ENCODE measurements around the gene SLC39A10.
"Not testable (repeated sequence)": the region's sequence is repeated elsewhere in the genome, so short reads cannot be mapped to it uniquely, and the experiment has no call there.

SLC39A10 gene

DNA sequence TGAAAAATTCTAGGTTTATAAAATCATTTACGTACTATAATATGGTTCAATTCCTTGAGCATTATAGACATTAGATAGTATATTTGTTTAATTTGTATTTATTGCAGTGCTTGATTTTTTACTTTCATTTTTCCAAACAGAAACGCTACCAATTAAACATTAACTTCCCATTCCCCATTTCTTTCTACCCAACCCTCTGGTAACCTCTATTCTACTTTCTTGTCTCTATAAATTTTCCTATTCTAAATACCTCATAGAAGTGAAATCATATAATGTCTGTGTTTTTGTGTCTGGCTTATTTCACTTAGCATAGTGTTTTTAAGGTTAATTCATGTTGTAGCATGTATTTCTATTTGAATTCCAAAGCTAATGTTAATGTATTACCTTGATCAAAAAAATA lies 11.6 kb upstream of the SLC39A10 start:
- no peak for FAIRE-seq

- no peak for FAIRE-seq
These were observed 10.6 kb upstream of the SLC39A10 start for GRCh38 chr2:195646424-195646823.

DNA sequence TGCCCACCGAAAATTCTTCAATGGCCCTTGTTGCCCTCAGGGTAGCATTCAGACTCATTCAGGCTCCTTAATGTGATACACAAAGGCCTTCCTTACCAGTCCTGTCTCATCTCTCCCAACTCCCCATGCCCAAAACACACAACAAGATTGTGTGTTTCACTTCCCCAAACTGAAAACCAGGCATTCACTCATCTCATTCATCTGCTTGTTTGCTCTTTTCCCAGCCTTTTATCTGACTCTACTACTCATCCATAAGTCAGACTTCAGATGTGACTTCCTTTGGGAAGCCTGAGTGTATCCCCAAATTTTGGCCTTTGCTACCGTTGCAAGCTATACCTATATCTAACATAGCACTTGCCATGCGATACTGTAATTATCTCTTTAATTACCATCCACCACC lies 9.7 kb upstream of the SLC39A10 start:
- no peak for FAIRE-seq

GRCh38 chr2:195648370-195648769 lies 8.7 kb upstream of the SLC39A10 start:
- FAIRE-seq = not testable (repeated sequence)

- FAIRE-seq = no peak
These were observed 8.2 kb upstream of the SLC39A10 start for GRCh38 chr2:195648787-195649186.

DNA sequence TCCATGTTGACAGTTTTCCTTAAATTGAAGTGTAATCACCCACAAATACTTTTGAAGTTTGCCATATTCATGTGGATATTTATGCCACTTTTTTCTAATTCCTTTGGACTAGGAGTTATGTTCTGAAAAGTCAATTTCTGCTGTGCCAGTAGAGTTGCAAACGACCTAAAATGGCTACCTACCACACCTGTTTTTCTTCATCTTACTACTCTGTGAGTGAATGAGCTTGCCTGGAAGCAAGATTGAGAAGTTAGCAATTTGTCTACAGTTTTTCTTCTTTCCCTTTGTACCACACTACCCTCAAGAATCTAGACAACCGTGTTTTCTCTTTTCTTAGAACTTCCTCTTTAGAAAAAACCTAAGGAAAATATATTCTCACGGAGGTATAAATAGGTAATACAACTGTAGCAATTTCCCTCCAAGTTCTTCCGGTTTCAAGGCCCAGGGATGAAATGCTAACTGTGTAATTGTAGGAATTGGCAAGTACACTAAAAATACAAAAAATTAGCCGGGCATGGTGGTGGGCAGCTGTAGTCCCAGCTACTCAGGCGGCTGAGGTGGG lies 7.3 kb upstream of the SLC39A10 start:
- no peak for FAIRE-seq

DNA sequence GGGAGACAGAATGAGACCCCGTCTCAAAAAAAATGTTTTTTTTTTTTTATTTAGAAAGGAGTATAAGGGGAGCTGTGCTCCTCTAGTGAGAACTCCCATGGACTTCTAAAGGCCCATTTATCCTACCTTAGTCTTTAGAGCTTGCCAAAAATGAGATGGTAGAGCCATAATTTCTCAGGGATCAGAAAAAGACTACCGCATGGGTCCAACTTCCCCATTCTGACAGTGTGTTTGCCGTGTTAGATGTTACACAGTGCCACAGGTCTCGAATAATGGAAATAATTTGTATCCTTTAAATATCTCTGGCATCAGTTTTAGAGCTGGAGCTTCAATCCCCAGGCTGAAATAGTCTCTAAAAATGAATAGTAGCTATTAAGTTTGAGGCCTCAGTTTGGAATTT lies 6.0 kb upstream of the SLC39A10 start:
- no peak for FAIRE-seq

- FAIRE-seq = no peak
These were observed 4.1 kb upstream of the SLC39A10 start for GRCh38 chr2:195652911-195653310.

- no peak for FAIRE-seq
These were observed 716 bp upstream of the SLC39A10 start for GRCh38 chr2:195656161-195656858.

DNA sequence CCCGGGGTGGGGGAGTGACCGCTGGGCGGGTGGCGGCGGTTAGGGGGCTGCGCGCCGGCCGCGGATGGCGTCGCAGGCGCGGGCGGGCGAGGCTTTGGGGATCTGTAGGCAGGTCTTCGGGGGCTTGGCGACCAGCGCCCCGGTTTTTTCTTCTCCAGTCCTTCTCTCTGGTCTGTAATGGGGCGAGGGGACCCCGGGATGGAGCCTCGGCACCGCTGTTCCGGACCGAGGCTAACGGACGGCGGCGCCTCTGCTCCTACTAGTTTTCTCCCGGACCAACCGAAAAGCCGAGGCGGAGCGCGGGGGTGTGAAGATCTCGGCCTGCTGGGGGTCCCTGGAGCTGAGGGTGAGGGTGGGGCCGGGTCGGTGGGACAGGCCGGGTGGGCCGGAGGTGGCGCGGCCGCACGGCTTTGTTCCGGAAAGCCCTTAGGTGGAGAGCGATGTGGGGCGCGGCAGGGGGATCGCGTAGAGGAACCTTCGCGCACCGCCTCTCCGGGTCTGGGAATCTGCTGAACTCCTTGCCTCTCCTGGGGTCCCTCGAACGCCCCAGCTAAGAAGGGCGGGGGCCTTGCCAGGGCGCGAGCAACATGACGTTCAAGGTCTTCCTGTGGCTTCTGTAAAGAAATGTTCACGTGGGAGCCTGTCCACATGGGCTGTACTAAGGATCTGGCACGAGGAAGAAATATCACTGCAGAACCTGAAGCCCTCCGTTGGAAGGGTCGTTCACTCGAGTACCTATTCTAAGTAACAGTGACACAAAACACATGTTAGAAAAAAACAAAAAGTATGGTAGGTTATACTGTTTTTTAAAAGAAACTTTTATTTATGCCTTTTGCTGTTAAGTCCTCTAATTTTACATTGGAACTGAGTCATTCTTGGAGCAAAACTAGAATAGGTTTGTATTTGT lies 861 bp downstream of the SLC39A10 start:
- peak; percentile 30 for FAIRE-seq

DNA sequence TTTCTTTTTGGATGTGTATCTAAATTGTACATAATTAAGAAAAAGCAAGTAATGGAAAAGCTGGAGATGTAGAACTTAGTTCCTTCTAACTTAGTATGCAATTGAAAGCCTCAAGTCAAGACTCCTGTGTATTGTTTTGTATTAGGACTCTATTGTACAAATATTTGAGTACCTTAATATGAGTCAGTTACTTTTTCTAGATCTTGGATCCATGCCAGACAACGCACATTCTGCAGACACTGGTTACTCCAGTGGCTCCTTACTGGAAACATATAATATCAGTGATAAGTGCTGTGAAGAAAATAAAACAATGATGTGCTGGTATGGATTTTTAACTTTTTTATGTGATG lies 1.5 kb downstream of the SLC39A10 start:
- no peak for FAIRE-seq

- FAIRE-seq = no peak
These were observed 2.1 kb downstream of the SLC39A10 start for GRCh38 chr2:195659114-195659513.

DNA sequence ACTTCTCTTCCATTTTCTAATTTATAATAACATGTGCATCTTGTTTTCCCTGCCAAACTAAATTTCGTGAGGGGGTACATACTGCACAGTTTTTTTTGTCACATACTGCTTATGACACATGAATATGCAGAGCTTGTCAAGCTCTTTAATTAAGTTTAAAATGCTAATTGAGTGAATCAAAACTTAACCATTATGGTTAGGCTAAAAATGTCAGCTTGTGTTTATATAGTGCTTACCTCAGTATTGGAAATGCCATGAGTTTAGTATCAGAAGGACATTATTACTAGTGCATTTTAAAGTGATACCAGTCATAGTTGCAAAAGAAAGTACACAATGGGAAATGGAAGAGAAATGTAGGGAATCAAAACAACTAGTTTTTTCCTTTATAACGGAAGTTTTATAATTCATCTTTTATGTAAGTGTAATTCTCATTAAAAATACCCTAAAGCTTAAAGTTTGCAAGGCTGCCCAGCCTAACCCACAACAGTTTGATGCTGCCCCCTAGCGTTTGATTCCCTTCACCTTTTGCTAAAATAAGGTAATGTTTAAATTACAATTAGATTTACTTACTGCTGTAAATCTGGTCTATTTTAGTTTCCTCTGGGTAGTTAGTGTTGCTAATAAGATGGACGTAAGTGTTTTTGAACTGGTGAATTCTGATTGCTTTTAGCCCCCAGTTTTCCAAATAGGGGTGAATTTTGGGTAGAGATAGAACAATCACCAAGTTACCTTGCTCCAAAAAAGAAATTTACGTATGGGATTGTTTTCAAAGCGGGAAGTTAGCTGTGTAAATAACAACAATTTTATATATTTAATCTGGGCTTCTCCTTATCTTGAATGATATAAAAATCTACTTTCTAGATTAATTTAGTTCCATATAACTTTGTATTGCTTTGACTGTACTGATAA lies 3.2 kb downstream of the SLC39A10 start:
- peak; percentile 97 for FAIRE-seq

DNA sequence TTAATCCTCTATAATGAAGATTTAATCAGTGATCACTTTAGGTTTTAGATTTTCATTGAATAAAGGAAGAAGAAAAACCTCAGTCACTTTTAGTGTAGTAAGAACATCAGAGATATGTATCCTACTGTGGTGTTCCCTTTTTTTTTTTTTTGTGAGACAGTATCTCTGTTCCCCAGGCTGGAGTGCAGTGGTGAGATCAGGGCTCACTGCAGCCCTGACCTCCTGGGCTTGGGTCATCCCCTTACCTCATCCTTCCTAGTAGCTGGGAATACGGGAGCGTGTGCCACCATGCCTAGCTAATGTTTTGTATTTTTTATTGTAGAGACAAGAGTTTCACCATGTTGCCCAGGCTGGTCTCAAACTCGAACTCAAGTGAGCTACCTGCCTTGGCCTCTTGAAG lies 5.1 kb downstream of the SLC39A10 start:
- no peak for FAIRE-seq

DNA sequence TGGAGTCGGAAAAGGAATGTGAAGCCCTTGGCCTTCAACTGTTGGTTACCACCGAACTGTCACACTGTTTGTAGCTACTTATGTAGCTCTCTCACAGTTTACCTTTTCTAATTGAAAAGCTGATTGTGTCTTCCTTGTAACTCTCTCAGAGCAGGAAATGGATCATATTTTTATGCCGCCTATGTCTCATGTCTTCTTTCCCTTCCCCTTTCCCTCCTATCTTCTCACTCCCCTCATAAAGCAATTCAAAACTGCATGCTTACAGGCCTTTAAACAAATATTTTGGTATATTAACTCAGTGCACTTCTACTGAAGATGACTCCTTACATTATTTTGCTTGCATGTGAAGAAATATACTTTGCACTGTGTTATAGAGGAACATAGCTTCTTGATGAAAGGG lies 6.0 kb downstream of the SLC39A10 start:
- no peak for FAIRE-seq

DNA sequence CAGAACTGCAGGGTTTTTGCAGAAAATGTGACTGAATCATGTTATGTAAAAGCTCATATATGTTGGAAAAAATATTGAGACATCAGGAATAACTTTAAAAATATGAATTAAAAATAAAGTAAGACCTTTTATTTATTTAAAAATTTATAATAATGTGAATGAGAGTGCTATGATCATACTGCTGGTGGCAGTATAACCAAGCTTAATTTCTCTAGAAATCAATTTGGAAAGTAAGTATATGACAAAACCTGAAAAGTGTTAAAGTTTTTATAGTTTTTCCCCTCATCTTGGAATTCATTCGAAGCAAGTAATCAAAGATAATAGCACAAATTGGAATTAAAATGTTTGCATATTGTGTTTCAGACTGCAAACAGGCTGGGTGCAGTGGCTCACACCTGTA lies 7.5 kb downstream of the SLC39A10 start:
- FAIRE-seq = peak; percentile 62

- not testable (repeated sequence) for FAIRE-seq
These were observed 8.1 kb downstream of the SLC39A10 start for GRCh38 chr2:195665153-195665552.

- FAIRE-seq = no peak
These were observed 9.2 kb downstream of the SLC39A10 start for GRCh38 chr2:195666113-195666712.

DNA sequence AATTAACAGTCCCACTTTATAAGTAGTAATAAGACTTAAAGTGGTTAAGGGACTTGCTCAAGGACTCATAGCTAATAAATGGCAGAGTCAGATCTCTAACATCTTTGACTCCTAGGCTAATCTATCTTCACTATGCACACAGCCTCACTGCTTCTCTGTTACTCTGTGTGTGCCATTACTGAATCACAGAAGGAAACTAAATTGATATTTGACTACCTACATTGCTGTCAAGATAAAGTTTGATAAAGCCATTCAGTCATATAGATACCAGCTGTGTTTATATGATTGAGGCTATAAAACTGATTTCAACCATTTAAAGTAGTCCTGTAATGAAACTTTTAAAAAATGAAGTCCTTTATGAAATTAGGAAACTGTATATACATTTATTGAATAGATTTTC lies 10.9 kb downstream of the SLC39A10 start:
- no peak for FAIRE-seq

GRCh38 chr2:195670191-195670590 lies 13.2 kb downstream of the SLC39A10 start:
- FAIRE-seq = no peak

GRCh38 chr2:195671563-195671962 lies 14.5 kb downstream of the SLC39A10 start:
- FAIRE-seq = no peak

DNA sequence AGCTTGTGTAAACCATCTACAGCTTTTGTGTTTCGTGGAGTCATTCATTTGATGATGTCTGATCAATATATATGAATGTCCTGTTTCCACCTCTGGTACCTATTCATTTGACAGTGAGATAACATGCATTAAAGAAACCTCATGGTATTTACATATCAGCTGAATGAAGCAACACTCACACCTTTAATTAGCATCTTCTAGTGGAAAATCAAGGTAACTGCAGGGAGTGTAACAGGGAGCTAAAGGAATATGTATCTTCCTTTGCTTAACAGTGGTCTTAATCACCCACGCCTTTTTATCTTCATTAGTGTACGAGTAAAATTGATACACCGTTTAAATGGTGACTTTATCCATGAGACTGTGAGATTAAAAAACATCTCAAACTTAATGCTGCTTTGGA lies 15.6 kb downstream of the SLC39A10 start:
- FAIRE-seq = no peak
